ENCODE measurements around the gene HTATSF1. TPM values are rescaled to one million over a fixed set of nuclear protein-coding genes. Genes with fewer than 3 reads are reported as not detected.
A peak's percentile ranks its signal among the peaks of the same experiment; 100 is the strongest.

Gene HTATSF1, protein sequence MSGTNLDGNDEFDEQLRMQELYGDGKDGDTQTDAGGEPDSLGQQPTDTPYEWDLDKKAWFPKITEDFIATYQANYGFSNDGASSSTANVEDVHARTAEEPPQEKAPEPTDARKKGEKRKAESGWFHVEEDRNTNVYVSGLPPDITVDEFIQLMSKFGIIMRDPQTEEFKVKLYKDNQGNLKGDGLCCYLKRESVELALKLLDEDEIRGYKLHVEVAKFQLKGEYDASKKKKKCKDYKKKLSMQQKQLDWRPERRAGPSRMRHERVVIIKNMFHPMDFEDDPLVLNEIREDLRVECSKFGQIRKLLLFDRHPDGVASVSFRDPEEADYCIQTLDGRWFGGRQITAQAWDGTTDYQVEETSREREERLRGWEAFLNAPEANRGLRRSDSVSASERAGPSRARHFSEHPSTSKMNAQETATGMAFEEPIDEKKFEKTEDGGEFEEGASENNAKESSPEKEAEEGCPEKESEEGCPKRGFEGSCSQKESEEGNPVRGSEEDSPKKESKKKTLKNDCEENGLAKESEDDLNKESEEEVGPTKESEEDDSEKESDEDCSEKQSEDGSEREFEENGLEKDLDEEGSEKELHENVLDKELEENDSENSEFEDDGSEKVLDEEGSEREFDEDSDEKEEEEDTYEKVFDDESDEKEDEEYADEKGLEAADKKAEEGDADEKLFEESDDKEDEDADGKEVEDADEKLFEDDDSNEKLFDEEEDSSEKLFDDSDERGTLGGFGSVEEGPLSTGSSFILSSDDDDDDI
- polyA plus RNA-seq (ENCODE audit: insufficient read length in 10 of 10), result 100 to 1,000 TPM in 2 of 10 donors, 10 to 100 TPM in 8; 83.6 to 114 (median 90.1) TPM
- long read RNA-seq, donor 1, transcript HTATSF1-204 (10 exons, 3,019 nt), result minor isoform, 6 of 17 reads
- long read RNA-seq, donor 1, transcript HTATSF1-201 (9 exons, 2,775 nt), result major isoform, 8 of 17 reads
- long read RNA-seq, donor 1, partial matches to known transcripts, result 0 of 17 reads
- long read RNA-seq, donor 1, other reads (novel, unspliced or antisense), result 0 of 17 reads
- long read RNA-seq, donor 2, transcript HTATSF1-201 (9 exons, 2,775 nt), result major isoform, 7 of 27 reads
- long read RNA-seq, donor 2, partial matches to known transcripts, result 12 of 27 reads
- long read RNA-seq, donor 2, other reads (novel, unspliced or antisense), result 0 of 27 reads
- long read RNA-seq, donor 3, result 0 reads
- long read RNA-seq, donor 4, transcript HTATSF1-204 (10 exons, 3,019 nt), result minor isoform, 6 of 29 reads
- long read RNA-seq, donor 4, transcript HTATSF1-201 (9 exons, 2,775 nt), result major isoform, 9 of 29 reads
- long read RNA-seq, donor 4, partial matches to known transcripts, result 6 of 29 reads
- long read RNA-seq, donor 4, other reads (novel, unspliced or antisense), result 5 of 29 reads
- long read RNA-seq, donor 5, transcript HTATSF1-201 (9 exons, 2,775 nt), result major isoform, 12 of 40 reads
- long read RNA-seq, donor 5, transcript HTATSF1-204 (10 exons, 3,019 nt), result minor isoform, 5 of 40 reads
- long read RNA-seq, donor 5, partial matches to known transcripts, result 22 of 40 reads
- long read RNA-seq, donor 5, other reads (novel, unspliced or antisense), result 0 of 40 reads
- long read RNA-seq, donor 6, transcript HTATSF1-201 (9 exons, 2,775 nt), result major isoform, 7 of 25 reads
- long read RNA-seq, donor 6, transcript HTATSF1-204 (10 exons, 3,019 nt), result minor isoform, 5 of 25 reads
- long read RNA-seq, donor 6, partial matches to known transcripts, result 9 of 25 reads
- long read RNA-seq, donor 6, other reads (novel, unspliced or antisense), result 0 of 25 reads
- long read RNA-seq, donor 7, transcript HTATSF1-201 (9 exons, 2,775 nt), result major isoform, 7 of 12 reads
- long read RNA-seq, donor 7, partial matches to known transcripts, result 0 of 12 reads
- long read RNA-seq, donor 7, other reads (novel, unspliced or antisense), result 0 of 12 reads
- long read RNA-seq, donor 8, transcript HTATSF1-201 (9 exons, 2,775 nt), result major isoform, 7 of 32 reads
- long read RNA-seq, donor 8, partial matches to known transcripts, result 21 of 32 reads
- long read RNA-seq, donor 8, other reads (novel, unspliced or antisense), result 0 of 32 reads
- long read RNA-seq, donor 9, partial matches to known transcripts, result 0 of 4 reads
- long read RNA-seq, donor 9, other reads (novel, unspliced or antisense), result 0 of 4 reads

DNA sequence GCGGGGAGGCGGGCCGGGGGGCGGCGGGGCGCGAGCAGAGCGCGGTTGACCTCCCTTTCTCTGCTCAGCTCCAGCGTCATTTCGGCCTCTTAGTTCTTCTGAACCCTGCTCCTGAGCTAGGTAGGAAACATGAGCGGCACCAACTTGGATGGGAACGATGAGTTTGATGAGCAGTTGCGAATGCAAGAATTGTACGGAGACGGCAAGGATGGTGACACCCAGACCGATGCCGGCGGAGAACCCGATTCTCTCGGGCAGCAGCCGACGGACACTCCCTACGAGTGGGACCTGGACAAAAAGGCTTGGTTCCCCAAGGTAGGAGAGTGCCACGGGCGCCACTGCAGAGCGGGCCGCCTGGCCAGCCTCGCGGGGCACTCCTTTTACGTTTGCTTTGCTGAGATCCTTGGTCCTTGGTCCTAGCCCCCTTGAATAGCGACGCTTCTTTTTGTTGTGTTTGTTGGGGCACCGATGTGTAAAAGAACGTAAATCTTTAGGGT, at the start of gene HTATSF1:
Gene HTATSF1 (plus strand): TSS at position 37 of the 497 bp plus-strand sequence. CDS start 93 bp downstream, at position 130.
- no peak for DNase-seq

DNA sequence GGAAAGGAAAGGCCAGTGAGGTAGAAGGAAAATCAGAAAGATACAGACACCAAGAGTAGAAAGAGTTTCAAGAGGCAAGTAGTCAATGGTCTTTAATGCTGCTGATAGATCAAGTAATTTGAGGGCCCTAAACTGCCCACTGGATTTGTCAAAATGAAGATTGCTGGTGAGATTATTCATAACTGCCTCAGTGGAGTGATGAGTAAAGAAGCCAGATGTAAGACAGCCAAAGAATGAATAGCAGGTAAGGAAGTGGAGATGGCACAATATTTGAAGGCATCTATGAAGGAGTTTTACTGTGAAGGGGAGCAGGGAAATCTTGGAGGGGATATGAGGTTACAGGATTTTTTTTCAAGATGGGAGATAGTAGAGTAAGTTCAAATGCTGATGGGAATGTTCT, 49.4 kb upstream of the HTATSF1 start:
- no peak for DNase-seq

GRCh38 chrX:136450050-136450830, 47.2 kb upstream of the HTATSF1 start:
- DNase-seq, result no peak

GRCh38 chrX:136452614-136453013, 44.8 kb upstream of the HTATSF1 start:
- no peak for DNase-seq

DNA sequence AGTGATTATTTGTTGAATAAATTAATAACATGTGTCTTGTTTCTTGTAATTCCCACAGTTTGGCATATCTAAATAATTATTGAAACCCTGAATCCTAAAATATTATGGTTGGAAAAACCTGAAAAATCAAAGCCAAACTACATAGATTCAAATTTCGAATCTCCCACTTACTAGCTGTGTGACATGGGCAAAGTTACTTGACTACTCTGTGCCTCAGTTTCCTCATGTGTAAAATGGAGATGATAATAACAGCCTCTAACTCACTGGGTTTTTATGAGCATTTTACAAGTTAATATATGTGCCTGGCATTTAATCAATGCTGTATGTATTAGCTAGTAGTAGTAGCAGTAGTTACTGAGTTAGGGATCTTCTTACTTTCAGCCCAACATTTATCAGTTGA, 44.3 kb upstream of the HTATSF1 start:
- no peak for DNase-seq

GRCh38 chrX:136453771-136454170, 43.6 kb upstream of the HTATSF1 start:
- no peak for DNase-seq

DNA sequence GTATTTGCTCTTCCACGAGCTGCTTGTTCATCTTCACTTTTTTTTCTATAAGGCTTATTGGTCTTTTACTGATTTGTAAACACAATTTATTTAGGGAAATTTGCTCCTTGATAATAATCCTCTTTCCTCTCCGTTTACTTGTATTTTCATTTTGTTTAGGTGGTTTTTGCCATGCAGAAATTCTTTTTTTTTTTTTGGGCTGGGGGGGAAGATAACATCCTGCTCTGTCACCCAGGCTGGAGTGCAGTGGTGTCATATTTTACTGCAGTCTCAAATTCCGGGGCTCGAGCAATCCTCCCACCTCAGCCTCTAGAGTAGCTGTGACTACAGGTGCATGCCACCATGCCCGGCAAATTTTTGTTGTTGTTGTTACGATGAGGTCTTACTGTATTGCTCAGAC, 41.3 kb upstream of the HTATSF1 start:
- no peak for DNase-seq

GRCh38 chrX:136457303-136457917, 40.0 kb upstream of the HTATSF1 start:
- peak in 1 of 3 donors; percentile 1 for DNase-seq

GRCh38 chrX:136464589-136464988, 32.8 kb upstream of the HTATSF1 start:
- DNase-seq, result no peak

DNA sequence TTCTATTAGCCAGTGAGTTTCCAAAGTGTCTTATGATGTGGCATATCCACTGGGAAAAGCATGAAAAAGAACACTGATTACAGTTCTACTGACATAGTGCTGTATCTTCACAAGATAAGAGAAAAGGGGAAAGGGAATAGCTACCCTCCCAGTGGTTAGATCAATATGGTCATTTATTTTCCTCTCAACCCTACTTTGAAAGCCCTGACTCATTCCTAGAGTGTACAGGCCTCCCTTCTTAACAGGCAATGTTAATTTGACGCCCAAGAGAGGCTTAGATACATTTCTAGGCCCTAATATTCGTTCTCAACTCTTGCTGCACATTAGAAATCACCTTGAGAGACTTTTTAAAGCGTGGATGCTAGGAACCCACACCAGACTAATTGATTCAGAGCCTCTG, 30.1 kb upstream of the HTATSF1 start:
- DNase-seq, result no peak

- DNase-seq, result no peak
These were observed 28.8 kb upstream of the HTATSF1 start for GRCh38 chrX:136468391-136469103.

- DNase-seq, result no peak
These were observed 23.7 kb upstream of the HTATSF1 start for GRCh38 chrX:136473663-136474062.

DNA sequence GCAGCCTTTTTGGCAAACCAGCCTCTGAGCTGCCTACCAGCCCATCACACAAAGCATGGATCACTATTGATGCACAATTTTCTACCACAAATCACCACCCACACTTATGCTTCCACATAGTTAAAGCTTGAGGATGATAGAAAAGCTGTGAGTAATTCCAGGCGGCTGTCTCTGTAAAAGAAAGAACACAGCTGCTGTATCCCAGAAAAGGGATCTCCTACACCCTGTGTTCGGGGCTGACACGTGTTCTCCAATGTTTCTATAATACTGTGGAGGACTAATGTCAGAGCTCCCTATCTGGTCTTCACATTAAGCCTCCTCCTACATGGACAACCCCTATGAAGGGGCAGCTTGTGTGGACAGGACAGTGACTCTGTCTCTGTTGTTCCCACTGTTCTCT, 22.2 kb upstream of the HTATSF1 start:
- no peak for DNase-seq

GRCh38 chrX:136476501-136476900, 20.9 kb upstream of the HTATSF1 start:
- DNase-seq, result no peak

GRCh38 chrX:136477026-136477425, 20.4 kb upstream of the HTATSF1 start:
- no peak for DNase-seq

- peak in 2 of 3 donors; percentile 2 to 31 for DNase-seq
These were observed 17.0 kb upstream of the HTATSF1 start for GRCh38 chrX:136480383-136480782.

DNA sequence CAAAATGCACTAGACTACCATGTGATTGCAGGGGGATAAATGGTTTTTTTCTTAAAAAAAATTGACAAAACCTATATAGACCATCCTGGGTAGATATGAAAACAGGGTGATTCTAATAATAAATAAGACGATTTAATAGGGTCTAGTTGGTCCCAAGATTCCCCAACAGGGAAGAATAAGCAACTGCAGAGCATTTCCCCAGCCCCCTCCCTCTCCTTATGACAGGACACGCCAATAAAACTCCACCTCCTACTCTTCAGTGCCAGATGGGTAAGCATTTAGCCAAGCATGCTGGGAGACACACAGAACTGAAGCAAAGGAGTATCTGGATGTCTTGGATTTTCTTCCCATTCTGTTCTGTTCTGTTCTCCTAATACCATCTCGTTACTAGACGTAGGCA, 9.7 kb upstream of the HTATSF1 start, which contains the start of gene BRS3:
Gene BRS3 (plus strand): TSS at position 301 of the 400 bp plus-strand sequence. CDS start 168 bp downstream, outside the sequence.
- no peak for DNase-seq

- DNase-seq, result no peak
These were observed 8.7 kb upstream of the HTATSF1 start for GRCh38 chrX:136488706-136489105.
